8988T (cell line): ENCODE measurements around the gene NYAP2.

Experiments
- DNase-seq: peaks from one replicate; pipeline ENCODE4 v3.0.0; 2011

The NYAP2 gene

DNA sequence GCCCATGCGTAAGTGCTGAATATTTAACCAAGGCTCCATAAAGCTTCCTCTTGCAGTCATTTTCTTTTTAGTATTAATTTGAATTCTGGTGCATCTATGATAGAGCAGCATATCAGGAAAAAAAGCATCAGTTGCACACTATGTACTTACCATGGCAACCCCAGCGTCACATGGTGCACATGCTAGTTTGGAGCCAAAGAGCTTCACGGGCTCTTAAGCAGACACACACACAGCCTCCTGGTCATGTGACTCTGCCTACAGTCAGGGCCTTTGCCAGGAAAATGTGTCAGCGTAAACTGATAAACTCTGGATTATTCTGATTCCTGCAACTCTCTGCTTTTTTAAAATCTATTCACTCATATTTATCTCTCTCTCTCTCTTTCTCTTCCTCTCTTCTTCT lies 30.2 kb downstream of the NYAP2 start:
- no peak for DNase-seq

DNA sequence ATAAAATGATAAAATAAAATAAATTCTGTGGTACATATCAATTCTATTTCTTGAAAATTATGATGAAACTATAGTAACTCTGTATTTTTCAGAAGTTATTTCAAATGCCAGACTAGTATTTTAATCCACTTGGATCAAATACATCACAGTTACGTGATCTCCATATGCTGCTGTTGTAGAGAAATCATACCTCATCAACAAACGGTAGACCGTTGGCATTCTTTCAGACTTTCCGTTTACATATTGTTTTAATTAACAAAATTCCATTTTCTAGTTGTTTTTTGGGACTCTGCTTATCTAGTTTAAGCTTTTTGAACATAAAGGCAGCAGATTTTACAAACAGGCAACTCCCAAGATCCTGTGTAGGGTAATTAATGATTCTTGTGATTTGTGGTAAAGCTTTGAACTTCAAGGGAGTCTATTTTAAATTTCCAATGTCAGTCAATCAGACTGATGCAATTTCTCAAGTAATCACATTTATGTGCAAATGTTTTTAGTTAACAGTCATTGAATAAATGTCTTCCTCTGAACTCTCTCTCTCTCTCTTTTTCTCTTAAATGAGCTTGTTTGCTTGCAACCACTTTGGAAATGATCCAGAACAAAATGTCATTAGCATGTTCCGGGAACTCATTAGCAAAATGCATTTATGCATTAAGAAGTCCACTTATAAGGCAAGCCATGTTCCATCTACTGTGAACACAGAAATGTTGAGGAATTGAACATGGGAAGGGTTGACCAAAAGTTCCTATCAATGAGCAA lies 31.8 kb downstream of the NYAP2 start:
- no peak for DNase-seq

DNA sequence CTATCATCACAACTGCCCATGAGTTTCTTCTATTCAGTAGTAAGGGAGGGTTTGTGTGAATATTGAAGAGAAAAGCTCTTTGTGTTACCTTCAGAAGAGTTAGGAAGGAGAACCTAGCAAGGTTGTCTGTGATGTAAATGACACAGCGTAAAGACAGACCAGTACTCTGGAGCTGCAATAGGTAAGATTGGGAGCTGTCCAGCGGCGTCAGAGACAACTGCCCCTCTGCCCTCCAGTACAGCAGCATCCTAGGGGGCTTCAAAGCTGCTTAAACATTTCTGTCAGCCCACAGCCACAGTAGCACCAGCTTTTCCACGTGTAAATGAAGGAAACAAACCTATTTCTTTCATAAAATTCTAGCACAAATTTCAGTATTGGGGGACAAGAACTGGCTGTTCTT lies 34.5 kb downstream of the NYAP2 start:
- DNase-seq, result no peak

DNA sequence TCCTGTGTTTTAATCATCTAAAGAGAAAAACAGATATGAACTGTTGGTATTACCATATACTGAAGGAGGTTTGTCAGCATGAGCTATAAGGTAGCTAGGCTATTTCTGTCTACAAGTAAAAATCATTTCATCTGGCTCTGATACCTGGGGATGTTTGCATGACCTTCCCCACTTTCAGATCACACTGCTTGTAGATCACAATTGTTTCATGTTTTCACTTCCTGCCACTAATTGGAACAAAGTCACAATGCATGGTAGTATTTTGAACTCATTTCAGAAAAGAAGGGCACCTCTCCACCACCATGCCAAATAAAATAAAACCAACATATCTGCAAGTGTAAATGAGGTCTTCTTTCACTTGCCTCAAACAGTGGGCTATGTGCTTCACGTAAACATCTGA lies 37.8 kb downstream of the NYAP2 start:
- no peak for DNase-seq

DNA sequence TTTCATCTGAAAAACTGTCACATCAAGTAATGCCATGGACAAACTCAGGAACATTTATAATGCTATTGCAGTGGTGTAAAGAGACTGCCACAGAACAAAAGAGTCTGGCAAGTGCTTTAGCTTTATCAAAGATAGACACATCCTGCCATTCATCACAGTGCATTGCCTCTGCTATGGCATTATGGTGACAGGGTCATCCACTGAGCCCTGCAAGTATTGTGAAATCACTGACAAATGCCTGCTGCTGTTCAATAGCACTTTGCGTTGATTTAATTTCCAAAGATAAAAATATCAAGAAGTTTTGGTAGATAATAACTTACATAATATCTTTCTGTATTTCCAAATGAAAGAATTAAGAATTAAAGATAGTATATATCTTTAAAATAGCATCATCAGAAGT lies 38.7 kb downstream of the NYAP2 start:
- DNase-seq, result no peak

DNA sequence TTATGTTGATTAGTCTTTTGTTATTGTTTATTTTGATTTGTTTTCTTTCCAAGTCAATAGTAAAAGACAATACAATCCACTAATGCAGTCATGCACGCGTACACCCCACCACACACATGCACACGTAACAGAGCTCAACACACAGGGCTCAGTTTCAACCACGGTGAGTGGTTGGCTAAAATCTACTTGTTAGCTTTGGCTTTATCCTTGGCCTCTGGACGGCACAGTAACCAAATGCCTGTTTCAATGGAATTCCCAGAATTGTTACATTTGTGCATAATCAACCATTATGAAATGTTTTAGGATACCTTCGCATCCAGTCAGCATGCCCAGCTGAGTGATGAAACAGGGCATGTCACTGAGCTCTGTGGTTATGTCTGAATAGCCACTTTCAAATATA lies 53.2 kb downstream of the NYAP2 start:
- DNase-seq, result no peak

DNA sequence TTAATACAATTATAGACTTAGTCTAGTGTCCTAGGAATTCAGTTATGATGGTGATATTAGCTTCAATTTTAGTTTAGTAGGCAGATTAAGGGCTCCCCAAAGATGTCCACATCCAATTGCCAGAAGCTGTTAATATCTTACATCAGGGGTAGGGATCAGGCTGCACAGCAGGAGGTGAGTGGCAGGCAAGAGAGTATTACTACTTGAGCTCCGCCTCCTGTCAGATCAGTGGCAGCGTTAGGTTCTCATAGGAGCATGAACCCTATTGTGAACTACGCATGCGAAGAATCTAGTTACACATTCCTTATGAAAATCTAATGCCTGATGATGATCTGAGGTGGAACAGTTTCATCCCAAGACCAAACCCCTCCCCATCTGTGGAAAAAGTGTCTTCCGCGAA lies 54.9 kb downstream of the NYAP2 start:
- DNase-seq, result no peak

DNA sequence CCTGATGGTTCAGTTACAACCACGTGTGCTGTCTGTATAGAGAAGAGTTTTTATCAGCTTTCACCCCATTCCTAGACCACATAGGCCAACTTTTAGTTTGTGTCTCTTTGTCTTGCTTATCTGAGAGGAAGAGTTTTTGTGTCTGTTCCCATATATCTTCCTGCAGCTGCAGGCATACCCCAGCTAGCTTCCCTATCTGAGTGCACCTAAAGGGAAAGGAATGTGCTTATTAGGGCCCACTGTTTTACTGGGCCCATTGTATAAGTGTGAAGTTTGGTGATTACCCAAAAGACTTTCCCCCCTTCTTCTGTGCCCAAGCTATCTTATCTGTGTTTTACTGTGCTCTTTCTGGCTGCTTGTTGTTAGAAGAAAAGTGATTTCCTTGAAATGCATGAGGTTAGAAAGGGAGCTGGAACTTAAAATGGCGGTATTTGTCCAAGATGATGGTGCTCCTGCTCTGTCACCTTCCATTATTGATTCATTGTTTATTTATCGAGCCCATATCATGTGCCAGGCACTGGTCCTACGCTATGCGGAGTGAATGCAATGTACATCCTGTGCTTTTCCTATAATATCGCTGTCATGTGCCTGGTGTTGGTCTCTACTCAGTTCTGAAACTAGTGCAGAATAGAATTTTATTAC lies 57.2 kb downstream of the NYAP2 start:
- no peak for DNase-seq

DNA sequence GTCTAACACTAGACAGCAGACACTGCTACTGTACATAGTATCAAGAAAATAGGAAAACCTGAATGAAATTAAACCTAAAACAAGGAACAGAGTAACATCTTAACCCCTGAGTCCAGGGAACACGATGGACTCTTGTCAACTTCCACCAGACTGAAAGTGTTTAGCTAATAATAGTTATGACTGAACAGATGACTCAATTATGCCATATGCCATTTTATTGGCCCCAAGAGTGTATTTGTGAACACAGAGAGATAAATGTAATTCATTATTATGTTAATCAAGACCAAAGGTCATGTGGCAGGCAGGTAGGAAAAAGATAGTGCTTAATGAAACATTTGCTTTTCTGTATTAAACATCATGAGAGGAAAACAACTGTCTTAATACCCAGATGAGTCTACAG lies 58.0 kb downstream of the NYAP2 start:
- DNase-seq, result no peak

DNA sequence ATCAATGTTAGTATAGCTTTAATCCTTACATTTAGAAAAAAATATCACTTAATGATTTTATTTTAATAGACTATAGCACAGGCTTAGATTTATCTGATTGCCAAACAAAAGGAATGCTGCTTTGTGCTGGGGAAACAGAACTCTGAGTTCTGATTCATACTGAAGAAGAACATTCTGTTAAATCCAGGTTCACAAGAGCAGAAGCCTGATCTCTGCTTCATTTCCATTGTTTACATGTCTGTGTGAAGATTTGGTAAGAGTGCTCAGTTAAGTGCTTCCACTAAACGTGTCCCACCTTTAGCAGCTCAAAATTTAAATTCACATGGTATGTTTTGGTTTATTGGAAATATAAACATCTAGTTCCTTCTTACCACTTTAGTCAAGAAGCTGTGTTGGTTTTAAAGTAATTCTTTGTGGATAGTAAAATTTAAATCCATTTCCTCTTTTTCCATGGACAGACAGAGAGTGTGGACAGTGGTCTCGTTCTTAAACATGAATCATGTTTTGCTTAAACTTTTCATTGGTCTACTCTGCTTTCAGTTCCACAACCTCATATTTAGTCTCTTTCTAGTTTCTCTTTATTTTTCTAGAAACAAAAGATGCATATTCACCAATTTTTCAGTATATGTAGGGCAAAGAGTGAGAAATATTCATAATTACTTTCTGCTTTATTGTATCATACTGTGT lies 59.1 kb downstream of the NYAP2 start:
- no peak for DNase-seq

DNA sequence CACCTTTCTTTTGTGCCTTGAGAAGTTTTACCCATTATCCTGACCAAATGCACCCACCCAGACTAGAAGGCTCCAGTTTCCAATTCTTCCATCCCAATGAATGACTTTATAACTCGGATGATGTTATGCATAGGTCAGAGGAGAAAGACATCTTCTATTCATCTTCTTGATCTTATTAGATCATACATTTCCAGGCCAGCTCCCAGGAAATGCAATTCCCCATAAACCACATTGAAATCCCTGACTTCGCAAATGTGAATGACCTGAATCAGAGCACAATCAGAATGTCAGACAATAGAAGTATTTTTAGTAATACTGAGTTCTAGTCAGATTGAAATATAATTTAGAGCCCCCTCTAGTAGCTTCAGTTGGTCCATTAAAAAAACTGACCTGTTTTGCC lies 62.9 kb downstream of the NYAP2 start:
- DNase-seq, result no peak

DNA sequence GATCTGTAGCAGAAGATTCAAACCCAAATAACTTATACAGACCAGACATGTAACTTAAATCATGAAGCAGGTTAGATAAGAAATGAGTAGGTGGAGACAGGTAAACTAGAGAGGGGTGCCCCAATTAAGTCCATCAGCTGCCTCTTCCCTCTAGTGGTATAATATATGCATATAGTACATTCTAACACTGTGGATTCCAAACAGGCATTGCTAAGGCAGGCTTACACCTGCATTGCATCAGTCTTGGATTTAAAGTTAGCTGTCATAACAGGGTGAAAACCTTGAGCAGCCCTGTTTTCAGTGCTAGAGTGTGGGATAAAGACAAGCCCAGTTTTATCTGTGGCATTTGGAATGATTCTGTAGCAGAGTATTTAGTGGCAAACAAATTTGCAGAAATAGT lies 63.4 kb downstream of the NYAP2 start:
- DNase-seq, result no peak

DNA sequence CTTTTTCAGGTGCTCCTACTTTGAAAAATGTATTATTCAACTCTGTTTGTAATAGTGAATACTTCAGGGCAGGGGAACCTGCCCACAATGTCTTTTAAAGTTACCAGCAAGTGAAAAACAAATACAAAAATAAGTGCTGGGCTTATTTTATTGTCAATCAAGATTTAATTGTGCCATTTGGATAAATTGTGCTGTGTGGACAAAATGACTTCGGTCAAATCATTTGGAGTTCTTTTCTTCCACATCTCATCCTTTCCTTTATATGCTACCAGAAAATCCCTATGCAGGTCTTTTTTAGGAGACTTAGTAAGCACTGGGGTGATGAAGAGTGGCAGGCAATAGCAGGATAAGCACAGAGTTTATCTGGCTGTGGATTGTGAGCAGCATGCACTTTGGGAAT lies 63.9 kb downstream of the NYAP2 start:
- DNase-seq, result no peak

DNA sequence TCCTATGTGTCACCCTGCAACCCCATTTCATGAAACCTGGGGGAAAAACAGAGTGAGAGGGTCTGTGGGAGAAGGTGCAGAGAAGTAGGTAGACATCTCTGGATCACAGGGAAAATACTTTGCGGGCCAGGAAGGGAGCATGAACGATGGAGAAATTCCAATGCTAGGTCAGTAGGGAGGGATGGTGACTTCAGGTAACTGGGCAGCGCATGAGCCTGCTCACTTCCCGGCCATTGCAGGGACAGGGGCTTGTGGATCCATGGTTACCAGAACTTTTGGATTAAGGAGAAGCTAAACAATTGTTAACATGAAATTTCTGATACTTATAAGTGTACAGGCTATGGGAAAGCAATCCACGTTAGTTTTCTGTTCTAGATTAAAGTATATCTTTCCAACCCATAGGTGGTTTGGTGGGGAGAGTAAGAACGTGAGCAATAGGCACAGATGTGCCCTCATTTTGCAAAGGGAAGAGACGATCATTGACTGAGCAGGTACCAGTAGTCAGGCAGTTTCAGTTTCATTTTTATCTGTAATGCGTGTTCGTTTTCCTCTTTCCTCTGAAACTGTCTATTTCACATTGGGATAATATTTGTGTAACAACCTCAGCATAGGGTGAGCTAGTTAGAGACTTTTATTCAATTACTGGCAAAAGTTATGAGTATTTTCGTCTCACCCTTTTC lies 65.0 kb downstream of the NYAP2 start:
- no peak for DNase-seq

DNA sequence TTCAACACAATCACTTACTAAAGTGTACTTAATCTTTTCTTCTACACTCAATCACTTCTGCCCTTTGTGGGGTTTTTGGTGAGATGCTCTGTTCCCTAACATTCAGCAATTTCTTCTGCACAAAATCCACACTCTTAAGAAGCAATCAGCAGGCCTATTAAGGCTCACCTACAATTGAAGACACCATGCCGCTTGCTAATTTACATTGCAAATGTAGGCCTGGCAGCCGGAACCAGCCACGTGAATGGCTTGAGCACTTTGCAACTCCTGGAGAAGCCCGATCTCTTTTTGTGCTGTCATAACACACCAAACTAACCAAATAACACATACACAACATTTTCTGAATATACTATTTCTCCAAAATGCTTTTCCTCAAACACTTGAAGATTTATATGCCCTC lies 66.3 kb downstream of the NYAP2 start:
- DNase-seq, result no peak

DNA sequence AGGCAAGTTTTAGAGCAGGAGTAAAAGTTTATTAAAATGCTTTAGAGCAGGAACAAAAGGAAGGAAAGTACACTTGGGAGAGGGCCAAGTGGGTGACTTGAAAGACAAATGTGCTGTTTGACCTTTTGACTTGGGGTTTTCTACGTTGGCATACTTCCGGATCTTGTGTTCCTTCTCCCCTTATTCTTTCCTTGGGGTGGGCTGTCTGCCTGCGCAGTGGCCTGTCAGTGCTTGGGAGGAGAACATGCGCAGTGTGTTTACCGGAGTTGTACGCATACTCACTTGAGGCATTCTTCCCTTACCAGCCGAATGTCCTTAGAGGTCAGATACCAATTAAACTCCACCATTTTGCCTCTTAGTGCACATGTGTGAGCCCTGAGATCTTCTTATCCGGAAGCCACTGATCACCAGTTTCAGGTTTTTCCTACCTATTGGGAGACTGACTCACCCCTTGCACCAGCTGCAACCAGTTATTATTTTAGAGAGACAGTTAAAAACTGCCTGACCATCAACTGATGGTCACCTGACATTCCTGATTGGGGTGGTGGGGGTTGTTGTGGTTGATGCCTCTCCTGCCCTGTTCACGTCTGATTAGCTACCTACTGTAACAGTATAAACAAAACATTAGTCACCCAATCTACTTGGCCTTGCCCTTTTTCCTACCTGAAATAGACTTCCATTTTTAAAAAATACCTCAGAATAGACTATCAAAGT lies 67.5 kb downstream of the NYAP2 start:
- no peak for DNase-seq

DNA sequence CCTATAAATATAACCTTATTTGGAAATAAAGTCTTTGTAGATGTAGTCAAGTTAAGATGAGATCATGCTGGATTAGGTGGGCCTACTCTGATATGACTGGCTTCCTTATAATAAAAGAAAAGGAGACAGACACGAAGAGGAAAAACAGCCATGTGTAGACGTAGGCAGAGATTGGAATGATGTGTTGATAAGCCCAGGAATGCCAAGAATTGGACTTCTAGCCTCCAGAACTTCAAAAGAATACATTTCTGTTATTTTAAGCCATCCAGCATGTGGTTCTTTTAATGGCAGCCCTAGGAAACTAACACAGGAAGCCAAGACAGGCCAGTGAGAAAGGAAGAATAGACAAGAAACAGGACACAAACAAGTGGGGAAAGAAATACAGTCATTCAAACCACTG lies 68.6 kb downstream of the NYAP2 start:
- DNase-seq, result no peak

DNA sequence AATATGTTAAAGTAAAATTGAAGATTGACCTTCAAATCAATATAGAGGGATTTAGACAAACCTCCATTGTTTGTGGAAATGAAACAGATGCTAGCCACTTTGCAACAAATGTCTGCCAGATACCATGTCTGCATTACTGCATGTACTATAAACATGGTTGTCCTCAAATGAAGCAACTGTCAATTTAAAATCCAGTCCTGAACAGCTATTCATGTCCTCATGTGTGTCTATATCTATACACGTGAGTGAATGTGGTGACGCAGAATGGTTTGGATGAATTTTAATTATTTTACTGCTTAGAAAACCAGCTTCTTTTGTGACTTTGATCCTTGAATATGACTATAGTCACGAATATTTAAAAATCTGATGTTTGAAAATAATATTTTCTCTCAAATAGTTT lies 71.5 kb downstream of the NYAP2 start:
- DNase-seq, result no peak

DNA sequence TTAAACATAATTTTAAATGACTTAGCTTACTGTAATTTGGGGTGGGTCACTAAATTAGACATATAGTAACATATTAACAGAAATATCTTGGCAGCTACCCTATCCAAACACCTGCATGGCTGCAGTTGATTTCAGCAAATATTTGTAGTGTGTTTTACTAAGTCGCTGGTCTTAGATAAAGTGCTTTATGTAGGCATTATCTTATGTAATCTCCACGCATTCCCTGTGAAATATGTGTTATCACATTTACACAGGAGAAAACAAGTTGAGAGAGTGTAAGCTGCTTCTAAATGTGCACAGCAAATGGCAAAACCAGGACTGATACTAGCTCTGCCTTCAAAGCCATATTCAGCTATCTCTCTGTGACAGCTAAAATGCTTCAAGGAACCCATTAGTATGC lies 72.0 kb downstream of the NYAP2 start:
- DNase-seq, result no peak

DNA sequence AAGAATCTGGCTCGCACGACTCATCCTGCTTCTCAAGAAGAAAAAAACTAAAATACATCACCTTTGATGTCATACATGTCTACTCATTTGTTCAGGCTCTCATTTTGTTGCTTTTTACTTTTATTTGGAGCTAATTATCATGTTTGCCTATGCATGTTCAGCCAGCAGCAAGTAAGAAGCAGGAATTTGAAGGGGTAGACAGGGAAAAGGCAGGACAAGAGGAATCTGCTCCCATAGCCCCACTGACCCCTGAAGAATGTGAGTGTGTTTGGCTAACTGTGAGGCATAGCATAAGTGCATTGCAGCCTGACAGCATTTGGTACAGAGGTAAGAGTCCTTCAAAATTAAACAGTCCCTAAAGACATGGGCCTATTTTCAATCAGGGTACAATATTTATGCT lies 72.7 kb downstream of the NYAP2 start:
- DNase-seq, result no peak

DNA sequence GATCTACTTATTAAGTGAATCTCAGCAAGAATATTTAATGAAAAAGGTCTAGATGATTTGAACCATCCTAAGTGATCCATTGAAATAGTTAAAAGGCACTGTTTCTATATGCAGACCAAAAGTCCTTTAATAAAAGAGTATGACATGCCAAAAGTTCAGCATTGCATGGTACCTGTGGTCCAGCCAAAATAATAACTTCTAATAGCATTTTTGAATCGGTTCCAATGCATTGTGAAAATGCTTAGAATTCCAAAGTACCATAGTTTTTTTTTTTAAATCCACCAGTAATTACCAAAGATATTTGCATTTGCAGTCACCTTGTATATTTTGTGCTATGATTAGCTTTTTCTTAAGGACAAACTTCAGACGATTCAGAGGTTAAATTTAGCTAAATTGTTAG lies 79.9 kb downstream of the NYAP2 start:
- no peak for DNase-seq

DNA sequence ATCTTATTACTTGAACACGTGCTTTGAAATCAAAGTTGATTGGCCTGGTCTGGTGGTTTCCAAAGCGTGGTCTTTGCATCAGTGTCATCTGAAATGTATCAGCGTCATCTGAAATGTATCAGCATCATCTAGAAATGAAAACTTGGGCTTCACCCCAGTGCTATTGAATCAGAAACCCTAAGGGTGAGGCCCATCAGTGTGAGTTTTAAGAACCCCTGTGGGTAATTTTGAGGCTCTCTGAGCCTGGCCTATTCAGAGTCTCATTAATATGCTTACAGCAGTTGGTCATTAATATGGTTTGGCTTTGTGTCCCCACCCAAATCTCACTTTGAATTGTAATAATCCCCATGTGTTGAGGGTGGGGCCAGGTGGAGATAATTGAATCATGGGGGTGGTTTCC lies 85.2 kb downstream of the NYAP2 start:
- DNase-seq, result no peak

DNA sequence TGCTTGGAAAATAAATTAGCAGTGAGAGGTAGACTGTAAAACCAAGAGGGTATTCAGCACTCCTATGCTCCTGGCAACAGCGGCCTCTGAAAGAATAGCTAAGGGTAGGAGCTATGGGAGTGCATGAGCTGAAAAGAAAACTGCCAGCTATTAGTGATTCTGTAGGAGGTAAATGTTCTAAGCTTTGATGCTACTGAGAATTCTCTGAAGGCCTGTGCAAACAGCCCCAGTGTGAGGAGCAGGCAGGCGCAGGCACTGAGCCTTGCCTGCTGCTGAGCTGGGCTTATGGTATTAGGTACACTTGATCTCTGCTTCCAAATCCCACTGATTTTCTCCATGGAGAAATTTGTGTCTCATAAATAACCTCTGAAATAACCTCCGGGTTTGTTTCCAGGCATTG lies 86.7 kb downstream of the NYAP2 start:
- DNase-seq, result no peak
